ENCODE data around the gene CEP290. TPM values are rescaled to one million over a fixed set of nuclear protein-coding genes. Genes with fewer than 3 reads are reported as not detected.

Gene CEP290
- polyA plus RNA-seq, 1 experiment, result 8.1 TPM

GRCh38 chr12:88172844-88173407 lies 31.0 kb upstream of the CEP290 start:
- Histone ChIP-seq H3K27ac (ENCODE audit: low read depth, low read length) (no peak overlapping the region), H3K9me3 (ENCODE audit: control insufficient read depth, insufficient read depth, low read length) (no peaks in the 10 kb centered on the region), H3K27me3 (ENCODE audit: control insufficient read depth, insufficient read depth, low read length) (no peaks in the 10 kb centered on the region), H3K4me3 (ENCODE audit: low read depth, low read length) (no peak overlapping the region)
- DNase-seq (ENCODE audit: low read depth, low spot score), result no peak
- CTCF ChIA-PET, result no interaction called here
- no peak for TF ChIP-seq CTCF (IDR thresholded peaks at IDR 0.05; ENCODE audit: low read depth, low read length)
- POLR2A ChIA-PET, result no interaction called here

- CTCF ChIA-PET, result no interaction called here
- Histone ChIP-seq H3K9me3 (ENCODE audit: control insufficient read depth, insufficient read depth, low read length) (no peaks in the 10 kb centered on the region), H3K27me3 (ENCODE audit: control insufficient read depth, insufficient read depth, low read length) (no peaks in the 10 kb centered on the region), H3K4me3 (ENCODE audit: low read depth, low read length) (no peak overlapping the region), H3K27ac (ENCODE audit: low read depth, low read length) (no peak overlapping the region)
- POLR2A ChIA-PET, result no interaction called here
- TF ChIP-seq CTCF (IDR thresholded peaks at IDR 0.05; ENCODE audit: low read depth, low read length), result no peak
- no peak for DNase-seq (ENCODE audit: low read depth, low spot score)
Observed at GRCh38 chr12:88167384-88167783, 25.5 kb upstream of the CEP290 start.

GRCh38 chr12:88166179-88166578 lies 24.3 kb upstream of the CEP290 start:
- Histone ChIP-seq H3K27ac (ENCODE audit: low read depth, low read length) (no peak overlapping the region), H3K9me3 (ENCODE audit: control insufficient read depth, insufficient read depth, low read length) (no peaks in the 10 kb centered on the region), H3K4me3 (ENCODE audit: low read depth, low read length) (no peak overlapping the region), H3K27me3 (ENCODE audit: control insufficient read depth, insufficient read depth, low read length) (no peaks in the 10 kb centered on the region)
- no peak for TF ChIP-seq CTCF (IDR thresholded peaks at IDR 0.05; ENCODE audit: low read depth, low read length)
- no peak for DNase-seq (ENCODE audit: low read depth, low spot score)
- POLR2A ChIA-PET, result no interaction called here
- CTCF ChIA-PET, result interaction anchor here (0.7 kb wide), 1 partner anchor 228 kb away, joined by 9 read pairs; no protein-coding TSS in a partner anchor

DNA sequence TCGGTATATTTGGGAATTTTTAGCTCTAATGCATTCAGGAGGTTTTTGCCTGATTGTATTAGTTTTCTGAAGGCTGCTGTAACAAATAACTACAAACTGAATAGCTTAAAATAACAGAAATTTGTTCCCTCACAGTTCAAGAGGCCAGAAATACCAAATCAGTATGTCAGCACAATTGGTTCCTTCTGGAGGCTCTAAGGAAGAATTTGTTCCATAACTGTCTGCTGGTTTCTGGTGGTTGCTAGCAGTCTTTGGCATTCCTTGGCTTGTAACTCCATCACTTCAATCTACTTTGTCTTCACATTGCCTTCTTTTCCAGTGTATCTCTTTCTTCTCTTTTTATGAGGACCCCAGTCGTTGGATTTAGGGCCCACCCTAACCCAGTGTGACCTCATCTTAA lies 21.5 kb upstream of the CEP290 start:
- no peak for TF ChIP-seq CTCF (IDR thresholded peaks at IDR 0.05; ENCODE audit: low read depth, low read length)
- Histone ChIP-seq H3K9me3 (ENCODE audit: control insufficient read depth, insufficient read depth, low read length) (no peaks in the 10 kb centered on the region), H3K4me3 (ENCODE audit: low read depth, low read length) (no peak overlapping the region), H3K27me3 (ENCODE audit: control insufficient read depth, insufficient read depth, low read length) (no peaks in the 10 kb centered on the region), H3K27ac (ENCODE audit: low read depth, low read length) (no peak overlapping the region)
- POLR2A ChIA-PET, result no interaction called here
- CTCF ChIA-PET, result no interaction called here
- no peak for DNase-seq (ENCODE audit: low read depth, low spot score)

- Histone ChIP-seq H3K9me3 (ENCODE audit: control insufficient read depth, insufficient read depth, low read length) (no peaks in the 10 kb centered on the region), H3K27me3 (ENCODE audit: control insufficient read depth, insufficient read depth, low read length) (no peaks in the 10 kb centered on the region), H3K27ac (ENCODE audit: low read depth, low read length) (no peak overlapping the region), H3K4me3 (ENCODE audit: low read depth, low read length) (no peak overlapping the region)
- ChIA-PET POLR2A (no interaction called here), CTCF (interaction anchor here (0.9 to 2.1 kb wide), 4 partner anchors 166 to 861 kb away, joined by 3 to 7 read pairs (median 3); no protein-coding TSS in a partner anchor)
- DNase-seq (ENCODE audit: low read depth, low spot score), result no peak
- no peak for TF ChIP-seq CTCF (IDR thresholded peaks at IDR 0.05; ENCODE audit: low read depth, low read length)
Observed at GRCh38 chr12:88156075-88156654, 14.3 kb upstream of the CEP290 start.
